Measurements from ENCODE around the gene GGT1.
"Not testable (repeated sequence)": the region's sequence is repeated elsewhere in the genome, so short reads cannot be mapped to it uniquely, and the experiment has no call there.

GGT1 gene

DNA sequence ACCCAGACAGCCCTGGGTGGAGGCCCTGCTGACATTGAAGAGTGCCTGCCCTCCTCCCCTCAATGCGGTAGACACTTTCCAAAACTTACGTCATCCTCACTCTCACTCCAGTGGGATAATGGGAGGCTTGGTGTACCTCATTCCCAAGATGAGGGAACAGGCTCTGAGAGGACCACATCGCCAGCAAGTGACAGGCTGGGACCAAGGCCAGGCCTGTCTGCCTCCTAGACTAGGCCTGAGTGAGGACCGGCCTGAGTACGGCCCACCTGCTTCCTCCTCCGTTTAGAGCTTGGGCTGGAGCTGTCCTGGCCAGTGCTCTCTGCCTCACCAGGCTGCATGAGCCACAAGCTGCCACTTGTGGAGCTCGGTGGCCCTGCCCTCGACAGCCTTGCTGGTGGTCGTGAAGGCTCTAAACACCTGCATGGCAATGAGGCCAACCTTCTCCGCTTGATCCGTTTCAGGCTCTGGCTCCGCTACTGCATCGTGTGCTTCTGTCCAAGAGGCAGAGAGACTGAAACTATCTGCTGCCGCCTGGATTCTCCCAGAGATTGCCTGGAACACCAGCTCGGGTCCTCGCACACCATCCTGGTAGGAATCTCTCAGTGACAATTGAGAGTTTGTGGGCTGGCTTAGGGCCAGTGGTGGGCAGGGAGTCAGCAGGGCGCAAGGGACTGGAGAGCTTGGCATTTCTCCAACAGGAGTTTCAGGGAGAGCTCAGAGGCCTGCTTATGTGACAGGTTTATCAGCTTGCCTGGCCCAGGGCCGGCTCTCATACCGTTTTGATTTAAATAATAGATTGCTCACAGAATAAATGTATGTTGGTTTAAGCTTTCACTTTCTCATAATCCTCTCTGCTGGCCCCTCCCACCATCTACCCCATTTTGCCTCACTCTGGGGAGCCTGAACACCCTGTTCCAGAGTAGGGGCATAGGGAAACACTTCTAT, 19.5 kb upstream of the GGT1 start:
- DNase-seq (ENCODE audit: low read depth in 1 of 2, low spot score in 1 of 2): no peak

- DNase-seq (ENCODE audit: low read depth in 1 of 2, low spot score in 1 of 2): no peak
These were observed 18.7 kb upstream of the GGT1 start for GRCh38 chr22:24584166-24584790.

DNA sequence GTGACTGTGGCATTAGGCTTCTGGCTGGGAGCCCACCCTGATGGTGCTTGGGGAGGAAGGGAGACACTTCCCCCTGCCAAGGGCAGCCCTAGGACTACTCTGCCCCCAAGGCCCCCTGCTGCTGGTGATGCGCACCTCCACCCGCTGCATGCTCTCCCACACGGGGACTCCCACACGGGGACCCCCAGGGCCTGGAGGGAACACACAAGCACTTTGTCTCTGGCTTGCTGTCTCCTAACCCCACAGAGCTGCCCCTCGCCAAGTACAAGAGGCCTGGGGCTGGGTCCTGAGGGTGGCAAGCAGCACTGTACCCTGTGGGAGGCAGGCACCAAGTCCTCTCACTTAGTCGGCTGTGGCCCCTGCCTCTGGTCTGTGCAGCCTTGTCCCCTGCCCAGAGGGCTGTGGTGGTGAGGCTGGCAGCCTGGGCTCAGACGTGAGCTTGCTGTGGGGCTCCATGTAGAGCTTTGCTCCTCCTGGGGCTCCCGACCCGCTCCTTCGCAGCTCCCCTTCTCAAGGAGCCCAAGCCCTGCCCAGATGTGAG, 18.1 kb upstream of the GGT1 start:
- DNase-seq (ENCODE audit: low read depth in 1 of 2, low spot score in 1 of 2): no peak

- DNase-seq (ENCODE audit: low read depth in 1 of 2, low spot score in 1 of 2): no peak
These were observed 17.5 kb upstream of the GGT1 start for GRCh38 chr22:24585461-24585860.

DNA sequence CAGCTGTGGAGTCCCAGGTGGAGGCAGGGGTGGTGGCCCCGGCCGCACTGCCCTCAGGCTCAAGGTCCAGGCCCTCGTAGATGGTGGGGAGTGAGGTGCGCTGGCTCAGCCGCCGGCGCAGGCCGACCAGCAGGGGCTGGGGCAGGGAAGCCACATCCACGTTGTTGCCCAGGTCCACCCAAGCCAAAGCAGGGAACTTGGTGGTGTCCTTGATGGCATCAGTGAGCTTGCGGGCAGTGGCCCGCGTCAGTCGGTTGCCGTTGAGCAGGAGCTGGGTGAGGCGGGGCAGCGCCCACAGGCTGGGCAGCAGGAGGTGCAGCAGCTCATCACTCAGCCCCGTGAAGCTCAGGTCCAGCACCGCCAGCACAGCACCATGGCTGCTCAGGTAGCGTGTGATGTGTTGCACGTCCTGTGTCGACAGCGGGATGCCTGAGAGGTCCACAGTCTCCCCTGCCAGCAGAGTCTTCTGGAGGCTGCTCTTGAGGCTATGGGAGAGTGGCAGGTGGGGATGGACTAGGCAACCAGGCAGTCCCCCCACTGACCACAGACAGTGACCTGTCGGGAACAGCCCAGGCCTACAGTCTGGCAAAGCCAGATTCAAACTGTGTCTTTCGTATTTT, 17.0 kb upstream of the GGT1 start:
- no peak for DNase-seq (ENCODE audit: low read depth in 1 of 2, low spot score in 1 of 2)

DNA sequence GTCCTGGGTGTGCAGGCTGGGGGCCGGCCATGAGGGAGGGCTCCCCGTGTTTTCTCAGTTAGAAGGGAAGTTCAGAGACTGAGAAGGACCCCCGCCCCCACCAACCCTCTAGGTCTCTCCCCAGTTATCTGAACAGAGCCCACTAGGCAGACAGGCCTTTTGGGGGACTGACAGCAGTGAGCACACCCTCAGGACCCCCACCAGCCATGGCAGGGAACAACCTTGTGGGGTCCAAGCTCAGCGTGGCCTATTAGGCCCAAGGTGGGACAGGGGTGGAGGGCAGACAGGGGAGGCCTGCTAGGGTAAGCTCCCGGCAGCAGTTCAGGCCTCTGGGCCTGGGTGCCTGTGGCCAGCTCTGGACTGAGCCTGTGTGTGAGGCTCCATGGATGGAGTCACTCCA, 15.7 kb upstream of the GGT1 start:
- no peak for DNase-seq (ENCODE audit: low read depth in 1 of 2, low spot score in 1 of 2)

GRCh38 chr22:24587948-24588347, 15.0 kb upstream of the GGT1 start:
- DNase-seq (ENCODE audit: low read depth in 1 of 2, low spot score in 1 of 2): no peak

GRCh38 chr22:24588381-24588756, 14.6 kb upstream of the GGT1 start:
- no peak for DNase-seq (ENCODE audit: low read depth in 1 of 2, low spot score in 1 of 2)

DNA sequence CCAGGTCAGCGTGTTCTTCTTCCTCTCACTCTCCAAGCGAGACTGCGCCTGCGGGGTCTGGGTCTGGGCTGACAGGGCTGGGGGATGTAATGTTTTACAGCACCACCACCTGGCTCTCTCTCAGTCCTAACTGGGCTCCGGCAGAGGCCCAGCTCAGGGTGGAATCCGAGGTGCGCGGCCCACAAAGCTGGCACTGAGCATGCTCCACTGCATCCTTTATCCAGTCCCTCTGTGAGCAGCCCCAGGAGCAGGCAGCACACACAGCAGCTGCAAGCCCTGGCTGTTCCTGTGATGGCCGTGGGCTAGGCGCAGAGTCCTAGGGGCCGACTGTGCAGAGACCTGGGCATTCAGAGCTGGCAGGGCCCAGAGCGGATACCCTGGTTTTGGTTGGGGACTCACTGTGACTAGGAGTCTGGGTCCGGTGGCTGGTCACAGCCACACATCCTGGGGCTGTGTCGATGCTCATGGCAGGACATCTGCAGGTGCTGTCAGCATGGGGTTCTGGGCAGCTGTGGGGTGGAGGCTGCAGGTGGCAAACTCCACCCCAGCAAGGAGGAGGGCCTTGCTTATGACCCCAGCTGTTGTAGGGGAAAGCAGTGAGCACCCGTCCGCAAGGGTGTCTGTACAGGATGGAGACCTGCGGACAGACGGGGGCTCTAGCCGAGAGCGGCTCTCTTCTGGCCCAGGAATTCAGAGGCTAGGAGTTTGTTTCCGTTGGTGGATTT, 14.1 kb upstream of the GGT1 start:
- DNase-seq (ENCODE audit: low read depth in 1 of 2, low spot score in 1 of 2): no peak

- DNase-seq (ENCODE audit: low read depth in 1 of 2, low spot score in 1 of 2): no peak
These were observed 13.4 kb upstream of the GGT1 start for GRCh38 chr22:24589518-24590030.

DNA sequence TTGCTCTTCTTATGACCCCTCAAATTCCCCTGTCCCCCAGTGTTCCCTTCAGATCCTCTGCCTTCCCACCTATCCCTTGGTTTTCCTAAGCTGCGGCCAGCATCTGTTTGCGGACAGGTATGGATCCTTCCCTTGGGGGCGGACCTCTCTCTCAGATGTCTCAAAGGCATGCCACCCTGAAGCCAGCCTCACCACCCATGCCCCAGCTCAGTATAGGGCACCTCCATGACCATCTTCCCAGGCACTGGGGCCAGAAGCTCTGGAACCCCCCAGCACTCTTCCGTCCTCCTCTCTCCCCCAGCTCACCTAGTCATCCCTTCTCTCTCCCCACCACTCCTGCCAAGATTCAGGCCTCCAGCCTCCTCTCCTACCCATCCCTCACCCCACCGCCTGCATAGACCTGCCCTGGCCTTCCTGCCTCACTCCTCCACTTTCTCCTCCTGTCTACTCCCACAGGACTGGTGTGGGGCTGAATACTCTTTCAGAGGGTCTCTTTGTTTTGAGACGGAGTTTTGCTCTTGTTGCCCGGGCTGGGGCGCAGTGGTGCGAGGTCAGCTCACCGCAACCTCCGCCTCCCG, 12.3 kb upstream of the GGT1 start:
- DNase-seq (ENCODE audit: low read depth in 1 of 2, low spot score in 1 of 2): no peak

GRCh38 chr22:24591286-24591830, 11.6 kb upstream of the GGT1 start:
- no peak for DNase-seq (ENCODE audit: low read depth in 1 of 2, low spot score in 1 of 2)

GRCh38 chr22:24592058-24592850, 10.7 kb upstream of the GGT1 start:
- DNase-seq (ENCODE audit: low read depth in 1 of 2, low spot score in 1 of 2): no peak

DNA sequence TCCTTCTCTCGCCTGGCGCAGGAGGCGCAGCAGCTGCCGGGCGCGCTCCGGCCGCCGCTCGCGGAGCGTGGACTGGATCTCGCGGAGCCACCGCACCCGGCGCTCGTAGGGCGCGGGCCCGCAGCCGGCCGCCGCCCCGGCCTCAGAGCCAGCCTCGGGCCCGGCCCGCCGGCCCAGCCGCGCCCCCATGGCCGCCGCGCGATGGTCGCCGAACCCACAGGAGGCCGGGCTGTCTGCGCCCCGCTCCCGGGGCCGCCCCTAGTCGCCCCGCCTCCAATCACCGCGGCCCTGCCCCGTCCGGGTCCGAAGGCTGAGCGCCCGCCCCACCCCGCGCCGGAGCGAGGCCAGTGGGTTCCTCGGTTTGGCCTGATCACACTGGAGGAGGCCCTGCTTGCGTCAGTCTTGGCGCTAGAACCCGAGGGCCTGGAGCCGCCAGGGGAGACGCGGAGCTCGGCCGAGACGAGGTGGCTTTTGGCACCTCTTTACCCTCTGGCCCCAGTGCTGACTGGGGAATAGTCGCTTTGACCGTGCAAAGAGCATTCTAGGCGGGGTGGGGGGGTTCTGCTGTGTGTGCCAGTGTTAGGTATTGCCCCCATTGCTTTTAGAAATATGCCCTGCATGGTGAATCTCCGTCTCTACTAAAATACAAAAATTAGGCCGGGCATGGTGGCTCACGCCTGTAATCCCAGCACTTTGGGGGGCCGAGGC, 10.0 kb upstream of the GGT1 start, which contains the start of gene LRRC75B:
LRRC75B (minus strand) TSS at position 223 of the 708 bp plus-strand sequence; CDS start at position 189, 34 bp downstream.
- no peak for DNase-seq (ENCODE audit: low read depth in 1 of 2, low spot score in 1 of 2)

DNA sequence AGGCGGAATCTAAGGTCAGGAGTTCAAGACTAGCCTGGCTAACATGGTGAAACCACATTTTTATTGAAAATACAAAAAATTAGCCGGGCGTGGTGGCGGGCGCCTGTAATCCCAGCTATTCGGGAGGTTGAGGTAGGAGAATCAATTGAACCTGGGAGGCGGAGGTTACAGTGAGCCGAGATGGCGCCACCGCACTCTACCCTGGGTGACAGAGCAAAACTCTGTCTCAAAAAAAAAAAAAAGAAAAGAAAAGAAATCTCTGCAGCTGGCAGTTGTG, 9.5 kb upstream of the GGT1 start:
- not testable (repeated sequence) for DNase-seq (ENCODE audit: low read depth in 1 of 2, low spot score in 1 of 2)

GRCh38 chr22:24593836-24594568, 9.0 kb upstream of the GGT1 start:
- DNase-seq (ENCODE audit: low read depth in 1 of 2, low spot score in 1 of 2): no peak

DNA sequence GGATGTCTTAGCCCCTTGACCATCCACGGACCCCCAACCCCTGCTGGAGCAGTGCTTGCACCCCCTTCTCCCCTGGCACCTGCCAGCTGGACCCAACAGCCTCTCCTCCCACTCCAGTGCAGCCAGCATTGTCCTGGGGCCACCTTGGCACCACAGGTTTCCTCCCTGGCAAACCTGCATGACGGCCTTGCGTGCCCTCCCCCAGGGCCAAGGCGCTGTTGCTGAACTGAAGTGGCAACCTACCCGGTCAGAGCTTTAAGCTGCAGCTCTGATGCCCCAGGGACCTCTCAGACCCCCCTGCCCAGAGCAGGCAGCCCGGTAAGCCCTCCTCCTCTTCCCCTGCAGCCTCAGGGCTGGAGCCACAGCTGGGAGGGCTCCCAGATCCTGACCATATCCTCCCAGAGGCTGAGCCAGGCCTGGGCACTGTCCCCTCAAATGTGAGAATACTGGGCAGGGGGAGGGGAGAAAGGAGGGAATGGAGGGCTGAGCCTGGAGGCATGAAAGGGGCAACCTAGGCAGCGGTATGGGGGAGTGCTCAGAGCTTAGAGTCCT, 8.3 kb upstream of the GGT1 start:
- DNase-seq (ENCODE audit: low read depth in 1 of 2, low spot score in 1 of 2): no peak

DNA sequence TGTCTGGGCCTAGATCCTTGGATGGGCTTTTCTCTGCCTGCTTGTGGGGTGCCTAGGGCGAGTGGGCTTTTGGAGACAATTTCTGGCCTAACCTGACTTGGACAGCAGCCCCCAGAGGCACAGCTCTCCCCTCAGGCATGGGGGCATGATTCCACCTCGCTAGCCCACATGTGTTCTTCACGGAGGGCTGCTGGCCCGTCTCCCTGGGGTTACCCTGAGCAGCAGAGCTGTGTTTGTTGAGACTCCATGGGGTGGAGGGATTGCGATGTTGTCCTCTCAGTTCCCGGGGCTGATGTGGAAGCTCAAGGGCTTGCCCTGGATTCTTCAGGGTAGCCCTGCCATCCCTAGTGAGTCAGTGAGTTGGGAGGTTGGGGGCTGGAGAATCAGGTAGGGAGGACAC, 7.8 kb upstream of the GGT1 start:
- no peak for DNase-seq (ENCODE audit: low read depth in 1 of 2, low spot score in 1 of 2)

Data from activated CD4-positive, alpha-beta T cell treated with anti-CD3 and anti-CD28 coated beads, Interleukin-2, amount 50 U/mL, for 24 hours (primary cell).